H1 (cell line): Measurements from ENCODE around the gene SCO2. TPM values are rescaled to one million over a fixed set of nuclear protein-coding genes. Genes with fewer than 3 reads are reported as not detected.

ENCODE experiments used
- CREB1 ChIP-seq: IDR thresholded peaks from 2 replicates; pipeline ENCODE4 v1.6.1; 2012; ENCODE audit warnings: inconsistent platforms
- HDAC6 ChIP-seq: IDR thresholded peaks from one replicate; pipeline ENCODE4 v1.7.1; 2012; ENCODE audit warnings: low read depth, mild to moderate bottlenecking, inconsistent platforms, low read length, moderate library complexity
- KDM1A ChIP-seq: fragments of 200-600, 300-600 bp; sonication (generic); IDR thresholded peaks from 2 replicates; pipeline ENCODE4 v1.7.1; 2016; ENCODE audit warnings: mild to moderate bottlenecking, low read length, borderline replicate concordance
- NRF1 ChIP-seq: IDR thresholded peaks from 2 replicates; pipeline ENCODE4 v1.6.1; 2011; ENCODE audit warnings: mild to moderate bottlenecking, low read depth, low read length, improper control_type of control experiment
- PHF8 ChIP-seq: fragments of 200-600 bp; sonication (generic); conservative IDR thresholded peaks from 2 replicates; pipeline ENCODE4 v1.7.1; 2012; ENCODE audit warnings: low read depth, mild to moderate bottlenecking, inconsistent platforms, low read length, moderate library complexity
- RBBP5 ChIP-seq: IDR thresholded peaks from 2 replicates; pipeline ENCODE4 v1.7.1; 2012; ENCODE audit warnings: low read depth, mild to moderate bottlenecking, inconsistent platforms, low read length, moderate library complexity, borderline replicate concordance
- SAP30 ChIP-seq: fragments of 300-600 bp; sonication (generic); IDR thresholded peaks from 2 replicates; pipeline ENCODE4 v1.7.1; 2012; ENCODE audit warnings: low read length, moderate library complexity, mild to moderate bottlenecking, inconsistent platforms; ENCODE audit not compliant: insufficient read depth, insufficient replicate concordance
- SRF ChIP-seq: IDR thresholded peaks from 2 replicates; pipeline ENCODE4 v1.6.1; 2011; ENCODE audit warnings: mild to moderate bottlenecking, low read depth, low read length, moderate library complexity
- TCF12 ChIP-seq: IDR thresholded peaks from 2 replicates; pipeline ENCODE4 v1.6.1; 2011; ENCODE audit warnings: low read depth, mild to moderate bottlenecking, low read length
- polyA plus RNA-seq, 7 experiments: library from polyadenylated mRNA; depleted of rRNA in 3 of 7; stranded (reverse) in 5 of 7; unstranded in 2 of 7; fragments of >200 nt in 5 of 7; fragments of 200-250 nt in 2 of 7; gene quantifications; 1 replicate in 5 of 7; 2 replicates in 1 of 7; 4 replicates in 1 of 7; pipeline versions ENCODE4 v1.2.1 to v1.2.3, GENCODE V29; 2011 to 2013; ENCODE audit warnings: missing spikeins in 2 of 7, mixed read lengths in 2 of 7
- total RNA-seq: library from RNA; stranded (reverse); fragmentation: NEBNext Ultra II Directional; extraction: Animal tissue kit (Norgen Biotek cat#: 25700); gene quantifications from 2 replicates; pipeline ENCODE4 v1.2.1, GENCODE V29; 2021

SCO2 gene
- total and polyA plus RNA-seq, 2 of the 8 experiments (the other 6 are each of a cell fraction or from before 2014, with no cell fraction given) = 2.0 TPM; not detected in 1

DNA sequence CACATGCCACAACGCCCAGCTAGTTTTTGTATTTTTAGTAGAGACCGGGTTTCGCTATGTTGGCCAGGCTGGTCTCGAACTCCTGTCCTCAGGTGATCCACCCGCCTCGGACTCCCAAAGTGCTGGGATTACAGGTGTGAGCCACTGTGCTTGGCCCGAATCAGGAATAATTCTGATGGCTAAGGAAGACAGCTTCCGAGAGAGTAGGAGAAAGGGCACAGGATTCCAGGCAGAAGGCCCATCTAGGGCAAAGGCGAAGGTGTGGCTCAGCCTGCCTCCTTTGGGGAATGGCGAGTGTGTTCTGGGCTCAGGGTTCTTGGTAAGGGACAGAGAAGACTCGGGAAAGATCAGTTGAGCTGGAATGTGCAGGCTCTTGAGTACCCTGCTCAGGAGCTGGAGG lies 38.9 kb upstream of the SCO2 start (continued):
- no peak for TF ChIP-seq NRF1
- TF ChIP-seq CREB1 = no peak
- TF ChIP-seq SAP30 = no peak
- TF ChIP-seq RBBP5 = no peak
- TF ChIP-seq KDM1A = no peak
- TF ChIP-seq HDAC6 = no peak
- TF ChIP-seq TCF12 = no peak
- TF ChIP-seq SRF = no peak
- TF ChIP-seq PHF8 = no peak
